Neural progenitor cell (in vitro differentiated cells): ENCODE results near the gene IQSEC2. TPM values are rescaled to one million over a fixed set of nuclear protein-coding genes. Genes with fewer than 3 reads are reported as not detected.
A peak's percentile ranks its signal among the peaks of the same experiment; 100 is the strongest.

ENCODE experiments used
- DNase-seq: peaks from one replicate; pipeline ENCODE4 v3.0.0-alpha.2; 2016; ENCODE audit warnings: low spot score
- H2AFZ ChIP-seq: fragments of 200-600 bp; sonication (generic); replicated peaks from 2 replicates; pipeline ENCODE4 v1.6.1; 2016; ENCODE audit warnings: antibody characterized with exemption
- H3F3A ChIP-seq: fragments of 200-600 bp; sonication (generic); 2 replicates; pipeline ENCODE4 v1.6.1; 2016; ENCODE audit warnings: antibody characterized with exemption, low read depth
- H3K27ac ChIP-seq: fragments of 200-600 bp; sonication (generic); 2 replicates; pipeline ENCODE4 v1.5.1; 2016; ENCODE audit warnings: mild to moderate bottlenecking
- H3K27me3 ChIP-seq: fragments of 200-600 bp; sonication (generic); 2 replicates; pipeline ENCODE4 v1.6.1; 2016; ENCODE audit warnings: mild to moderate bottlenecking, moderate library complexity
- H3K36me3 ChIP-seq: fragments of 200-600 bp; sonication (generic); 2 replicates; pipeline ENCODE4 v1.5.1; 2016
- H3K4me1 ChIP-seq: fragments of 200-600 bp; sonication (generic); 2 replicates; pipeline ENCODE4 v1.6.1; 2016; ENCODE audit warnings: mixed run types
- H3K4me2 ChIP-seq: fragments of 200-600 bp; sonication (generic); 2 replicates; pipeline ENCODE4 v1.6.1; 2016
- H3K4me3 ChIP-seq: fragments of 200-600 bp; sonication (generic); 2 replicates; pipeline ENCODE4 v1.5.1; 2016
- H3K79me2 ChIP-seq: fragments of 200-600 bp; sonication (generic); 2 replicates; pipeline ENCODE4 v1.6.1; 2016; ENCODE audit warnings: low read depth
- H3K9ac ChIP-seq: fragments of 200-600 bp; sonication (generic); 2 replicates; pipeline ENCODE4 v1.6.1; 2016
- H3K9me3 ChIP-seq: fragments of 200-600 bp; sonication (generic); 2 replicates; pipeline ENCODE4 v1.5.1; 2016; ENCODE audit warnings: low read depth
- H4K20me1 ChIP-seq: fragments of 200-600 bp; sonication (generic); 2 replicates; pipeline ENCODE4 v1.6.1; 2016; ENCODE audit warnings: low read depth
- H3K27ac Mint-ChIP-seq: 3 replicates; pipeline ENCODE4 v1.8.0; 2021; ENCODE audit warnings: mixed read lengths
- H3K27me3 Mint-ChIP-seq: 2 replicates; pipeline ENCODE4 v1.8.0; 2022; ENCODE audit warnings: low read depth, mild to moderate bottlenecking, inconsistent platforms, moderate library complexity, mixed read lengths; ENCODE audit not compliant: insufficient read depth
- H3K36me3 Mint-ChIP-seq: 3 replicates; pipeline ENCODE4 v1.8.0; 2021; ENCODE audit warnings: mixed read lengths
- H3K4me1 Mint-ChIP-seq: 3 replicates; pipeline ENCODE4 v1.8.0; 2021; ENCODE audit warnings: mixed read lengths
- H3K4me3 Mint-ChIP-seq: 3 replicates; pipeline ENCODE4 v1.8.0; 2021; ENCODE audit warnings: mild to moderate bottlenecking, moderate library complexity, mixed read lengths
- H3K9me3 Mint-ChIP-seq: 3 replicates; pipeline ENCODE4 v1.8.0; 2020; ENCODE audit warnings: mixed read lengths
- CTCF ChIP-seq: fragments of 200-600 bp; sonication (generic); IDR thresholded peaks from 2 replicates; pipeline ENCODE4 v1.5.1; 2017; ENCODE audit warnings: antibody characterized with exemption, mild to moderate bottlenecking
- EZH2 ChIP-seq: fragments of 200-600 bp; sonication (generic); IDR thresholded peaks from 2 replicates; pipeline ENCODE4 v1.6.1; 2017; ENCODE audit warnings: antibody characterized with exemption, mild to moderate bottlenecking, moderate library complexity
- EZH2phosphoT487 ChIP-seq: fragments of 200-600 bp; sonication (generic); IDR thresholded peaks from 2 replicates; pipeline ENCODE4 v1.6.1; 2017; ENCODE audit warnings: antibody characterized with exemption
- total RNA-seq: library from RNA; depleted of rRNA; stranded (reverse); fragments of >200 nt; gene quantifications from 2 replicates; pipeline ENCODE4 v1.2.3, GENCODE V29; 2015; ENCODE audit warnings: low replicate concordance

The IQSEC2 gene
- total RNA-seq, 1 donor from 2014 or later = 3.5 TPM

- Histone ChIP-seq H2AFZ (no peak overlapping the region), H3K9ac (no peak overlapping the region), H4K20me1 (peaks cover 21% of the 10 kb centered on the region), H3K36me3 (no peaks in the 10 kb centered on the region), H3K9me3 (no peaks in the 10 kb centered on the region), H3K27me3 (no peaks in the 10 kb centered on the region), H3F3A (no peaks in the 10 kb centered on the region), H3K4me3 (no peak overlapping the region), H3K4me1 (peaks cover 16% of the 10 kb centered on the region), H3K4me2 (no peak overlapping the region), H3K79me2 (peaks cover 28% of the 10 kb centered on the region), H3K27ac (no peak overlapping the region)
- Mint-ChIP-seq H3K4me3 (no peak overlapping the region), H3K27me3 (peaks cover 8% of the 10 kb centered on the region), H3K36me3 (peaks cover 10% of the 10 kb centered on the region), H3K4me1 (peaks cover 24% of the 10 kb centered on the region), H3K27ac (no peak overlapping the region), H3K9me3 (no peaks in the 10 kb centered on the region)
- DNase-seq = no peak
- no peak for TF ChIP-seq EZH2
- TF ChIP-seq CTCF = no peak
- no peak for TF ChIP-seq EZH2phosphoT487
These were observed 54.1 kb downstream of the IQSEC2 start for GRCh38 chrX:53227224-53227765.

GRCh38 chrX:53224860-53225797 lies 56.3 kb downstream of the IQSEC2 start, which contains the start of gene KDM5C:
Gene KDM5C (minus strand): TSS chrX:53225207. CDS start chrX:53224889, 318 bp downstream.
- H3K9ac ChIP-seq = peak within 1 kb of the TSS; percentile 100
- H3K79me2 ChIP-seq = peaks cover 49% of the 10 kb centered on the region
- H3K27me3 Mint-ChIP-seq = peaks cover 8% of the 10 kb centered on the region
- H3K36me3 ChIP-seq = no peaks in the 10 kb centered on the region
- H3K27ac ChIP-seq = peak within 1 kb of the TSS; percentile 98
- peak within 1 kb of the TSS; percentile 84 for H3K4me3 ChIP-seq
- no peak for TF ChIP-seq CTCF
- peak; percentile 37 for TF ChIP-seq EZH2
- H2AFZ ChIP-seq = peak within 1 kb of the TSS; percentile 98
- no peaks in the 10 kb centered on the region for H3K9me3 ChIP-seq
- no peaks in the 10 kb centered on the region for H3K9me3 Mint-ChIP-seq
- H3K4me1 ChIP-seq = peaks cover 17% of the 10 kb centered on the region
- H3F3A ChIP-seq = no peaks in the 10 kb centered on the region
- H3K4me2 ChIP-seq = peak within 1 kb of the TSS; percentile 95
- peak within 1 kb of the TSS; percentile 100 for H3K27ac Mint-ChIP-seq
- peak; percentile 98 for DNase-seq
- H3K4me3 Mint-ChIP-seq = peak within 1 kb of the TSS; percentile 99
- H3K36me3 Mint-ChIP-seq = peaks cover 20% of the 10 kb centered on the region
- H3K27me3 ChIP-seq = no peaks in the 10 kb centered on the region
- peaks cover 42% of the 10 kb centered on the region for H4K20me1 ChIP-seq
- peaks cover 28% of the 10 kb centered on the region for H3K4me1 Mint-ChIP-seq

GRCh38 chrX:53223955-53224859 lies 57.2 kb downstream of the IQSEC2 start:
- H3K36me3 Mint-ChIP-seq = peaks cover 24% of the 10 kb centered on the region
- Histone ChIP-seq H3K27ac (peak overlapping the region; percentile 98), H3K79me2 (peaks cover 59% of the 10 kb centered on the region), H3K4me3 (peak overlapping the region; percentile 84), H4K20me1 (peaks cover 50% of the 10 kb centered on the region), H3K9ac (peak overlapping the region; percentile 100), H3K27me3 (no peaks in the 10 kb centered on the region), H3K36me3 (no peaks in the 10 kb centered on the region), H3F3A (no peaks in the 10 kb centered on the region), H2AFZ (peak overlapping the region; percentile 98), H3K9me3 (no peaks in the 10 kb centered on the region), H3K4me2 (peak overlapping the region; percentile 95), H3K4me1 (peaks cover 17% of the 10 kb centered on the region)
- peaks cover 28% of the 10 kb centered on the region for H3K4me1 Mint-ChIP-seq
- peaks cover 8% of the 10 kb centered on the region for H3K27me3 Mint-ChIP-seq
- H3K9me3 Mint-ChIP-seq = no peaks in the 10 kb centered on the region
- DNase-seq = peak; percentile 55
- TF ChIP-seq EZH2phosphoT487 = no peak
- TF ChIP-seq CTCF = no peak
- no peak for TF ChIP-seq EZH2
- H3K27ac Mint-ChIP-seq = peak overlapping the region; percentile 96
- H3K4me3 Mint-ChIP-seq = peak overlapping the region; percentile 99
